ENCODE measurements around the gene TFEC. TPM values are rescaled to one million over a fixed set of nuclear protein-coding genes. Genes with fewer than 3 reads are reported as not detected.

The TFEC gene
- total and polyA plus RNA-seq, 2 experiments from 2014 or later, result not detected

DNA sequence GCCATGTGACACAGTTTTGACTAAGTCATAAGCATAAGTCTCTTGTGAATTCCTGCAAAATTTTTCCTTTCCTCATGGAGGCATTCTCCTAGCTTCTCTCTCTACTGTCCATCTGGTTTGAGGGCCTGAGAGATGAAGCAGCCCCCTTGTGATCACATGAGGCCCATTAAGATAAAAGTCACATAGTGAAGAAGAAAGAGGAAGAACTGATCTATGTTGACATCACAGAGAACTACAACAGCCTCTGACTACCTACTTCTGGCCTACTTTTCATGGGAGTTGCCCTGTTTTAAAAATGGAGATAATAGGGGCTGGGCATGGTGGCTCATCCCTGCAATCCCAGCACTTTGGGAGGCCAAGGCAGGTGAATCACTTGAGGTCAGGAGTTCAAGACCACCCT is 50.4 kb downstream of the TFEC start:
- no peaks in the 10 kb centered on the region for H3K36me3 Mint-ChIP-seq (ENCODE audit: low read depth)

DNA sequence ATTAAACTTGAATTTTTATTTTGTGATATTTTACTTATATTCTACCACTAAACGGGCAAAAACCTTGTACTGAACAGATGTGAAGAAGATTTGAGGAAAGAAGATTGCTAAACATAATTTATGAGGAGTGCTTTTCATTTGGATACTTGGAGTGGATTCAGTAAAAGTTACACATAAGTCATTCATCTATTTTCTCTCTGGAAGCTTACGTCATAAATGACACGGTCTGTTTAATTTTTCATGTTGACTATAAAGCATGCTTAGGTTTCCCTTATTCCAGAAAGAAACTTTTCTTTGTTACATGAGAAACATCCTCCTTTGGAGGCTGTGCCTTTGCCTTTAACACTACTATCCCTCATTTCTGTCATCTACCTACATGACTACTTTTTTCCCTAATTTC is 53.9 kb downstream of the TFEC start:
- Histone ChIP-seq H3K4me2 (no peak overlapping the region), H3K4me3 (no peak overlapping the region), H3K27me3 (ENCODE audit: insufficient read depth) (no peaks in the 10 kb centered on the region), H2AFZ (no peak overlapping the region), H3K9me2 (ENCODE audit: insufficient read depth) (no peaks in the 10 kb centered on the region), H3K4me1 (ENCODE audit: insufficient read depth) (no peaks in the 10 kb centered on the region), H3K79me2 (replicated peaks; ENCODE audit: insufficient read depth) (no peaks in the 10 kb centered on the region), H4K20me1 (replicated peaks; ENCODE audit: insufficient read depth) (no peaks in the 10 kb centered on the region), H3K27ac (ENCODE audit: low read depth) (no peak overlapping the region), H3K36me3 (ENCODE audit: insufficient read depth) (no peaks in the 10 kb centered on the region), H3F3A (replicated peaks; ENCODE audit: low read depth) (no peaks in the 10 kb centered on the region)
- Mint-ChIP-seq H3K27me3 (ENCODE audit: insufficient read depth, low read depth, poor library complexity) (peaks cover under 1% of the 10 kb centered on the region), H3K4me3 (no peak overlapping the region), H3K27ac (no peak overlapping the region), H3K36me3 (ENCODE audit: low read depth) (no peaks in the 10 kb centered on the region), H3K4me1 (no peaks in the 10 kb centered on the region), H3K9me3 (no peaks in the 10 kb centered on the region)
- DNase-seq (ENCODE audit: low spot score) (no peak), ATAC-seq (no peak)
- TF ChIP-seq NANOG (IDR thresholded peaks at IDR 0.05; ENCODE audit: borderline replicate concordance) (no peak), CREB1 (CRISPR knock-in tag; IDR thresholded peaks at IDR 0.05; ENCODE audit: low read depth) (no peak), ZNF331 (CRISPR knock-in tag; IDR thresholded peaks at IDR 0.05; ENCODE audit: low read depth) (no peak), JUNB (IDR thresholded peaks at IDR 0.05; ENCODE audit: unreplicated experiment) (no peak), ZNF114 (CRISPR knock-in tag; IDR thresholded peaks at IDR 0.05) (no peak)
- TF ChIP-seq, protein P1, sequence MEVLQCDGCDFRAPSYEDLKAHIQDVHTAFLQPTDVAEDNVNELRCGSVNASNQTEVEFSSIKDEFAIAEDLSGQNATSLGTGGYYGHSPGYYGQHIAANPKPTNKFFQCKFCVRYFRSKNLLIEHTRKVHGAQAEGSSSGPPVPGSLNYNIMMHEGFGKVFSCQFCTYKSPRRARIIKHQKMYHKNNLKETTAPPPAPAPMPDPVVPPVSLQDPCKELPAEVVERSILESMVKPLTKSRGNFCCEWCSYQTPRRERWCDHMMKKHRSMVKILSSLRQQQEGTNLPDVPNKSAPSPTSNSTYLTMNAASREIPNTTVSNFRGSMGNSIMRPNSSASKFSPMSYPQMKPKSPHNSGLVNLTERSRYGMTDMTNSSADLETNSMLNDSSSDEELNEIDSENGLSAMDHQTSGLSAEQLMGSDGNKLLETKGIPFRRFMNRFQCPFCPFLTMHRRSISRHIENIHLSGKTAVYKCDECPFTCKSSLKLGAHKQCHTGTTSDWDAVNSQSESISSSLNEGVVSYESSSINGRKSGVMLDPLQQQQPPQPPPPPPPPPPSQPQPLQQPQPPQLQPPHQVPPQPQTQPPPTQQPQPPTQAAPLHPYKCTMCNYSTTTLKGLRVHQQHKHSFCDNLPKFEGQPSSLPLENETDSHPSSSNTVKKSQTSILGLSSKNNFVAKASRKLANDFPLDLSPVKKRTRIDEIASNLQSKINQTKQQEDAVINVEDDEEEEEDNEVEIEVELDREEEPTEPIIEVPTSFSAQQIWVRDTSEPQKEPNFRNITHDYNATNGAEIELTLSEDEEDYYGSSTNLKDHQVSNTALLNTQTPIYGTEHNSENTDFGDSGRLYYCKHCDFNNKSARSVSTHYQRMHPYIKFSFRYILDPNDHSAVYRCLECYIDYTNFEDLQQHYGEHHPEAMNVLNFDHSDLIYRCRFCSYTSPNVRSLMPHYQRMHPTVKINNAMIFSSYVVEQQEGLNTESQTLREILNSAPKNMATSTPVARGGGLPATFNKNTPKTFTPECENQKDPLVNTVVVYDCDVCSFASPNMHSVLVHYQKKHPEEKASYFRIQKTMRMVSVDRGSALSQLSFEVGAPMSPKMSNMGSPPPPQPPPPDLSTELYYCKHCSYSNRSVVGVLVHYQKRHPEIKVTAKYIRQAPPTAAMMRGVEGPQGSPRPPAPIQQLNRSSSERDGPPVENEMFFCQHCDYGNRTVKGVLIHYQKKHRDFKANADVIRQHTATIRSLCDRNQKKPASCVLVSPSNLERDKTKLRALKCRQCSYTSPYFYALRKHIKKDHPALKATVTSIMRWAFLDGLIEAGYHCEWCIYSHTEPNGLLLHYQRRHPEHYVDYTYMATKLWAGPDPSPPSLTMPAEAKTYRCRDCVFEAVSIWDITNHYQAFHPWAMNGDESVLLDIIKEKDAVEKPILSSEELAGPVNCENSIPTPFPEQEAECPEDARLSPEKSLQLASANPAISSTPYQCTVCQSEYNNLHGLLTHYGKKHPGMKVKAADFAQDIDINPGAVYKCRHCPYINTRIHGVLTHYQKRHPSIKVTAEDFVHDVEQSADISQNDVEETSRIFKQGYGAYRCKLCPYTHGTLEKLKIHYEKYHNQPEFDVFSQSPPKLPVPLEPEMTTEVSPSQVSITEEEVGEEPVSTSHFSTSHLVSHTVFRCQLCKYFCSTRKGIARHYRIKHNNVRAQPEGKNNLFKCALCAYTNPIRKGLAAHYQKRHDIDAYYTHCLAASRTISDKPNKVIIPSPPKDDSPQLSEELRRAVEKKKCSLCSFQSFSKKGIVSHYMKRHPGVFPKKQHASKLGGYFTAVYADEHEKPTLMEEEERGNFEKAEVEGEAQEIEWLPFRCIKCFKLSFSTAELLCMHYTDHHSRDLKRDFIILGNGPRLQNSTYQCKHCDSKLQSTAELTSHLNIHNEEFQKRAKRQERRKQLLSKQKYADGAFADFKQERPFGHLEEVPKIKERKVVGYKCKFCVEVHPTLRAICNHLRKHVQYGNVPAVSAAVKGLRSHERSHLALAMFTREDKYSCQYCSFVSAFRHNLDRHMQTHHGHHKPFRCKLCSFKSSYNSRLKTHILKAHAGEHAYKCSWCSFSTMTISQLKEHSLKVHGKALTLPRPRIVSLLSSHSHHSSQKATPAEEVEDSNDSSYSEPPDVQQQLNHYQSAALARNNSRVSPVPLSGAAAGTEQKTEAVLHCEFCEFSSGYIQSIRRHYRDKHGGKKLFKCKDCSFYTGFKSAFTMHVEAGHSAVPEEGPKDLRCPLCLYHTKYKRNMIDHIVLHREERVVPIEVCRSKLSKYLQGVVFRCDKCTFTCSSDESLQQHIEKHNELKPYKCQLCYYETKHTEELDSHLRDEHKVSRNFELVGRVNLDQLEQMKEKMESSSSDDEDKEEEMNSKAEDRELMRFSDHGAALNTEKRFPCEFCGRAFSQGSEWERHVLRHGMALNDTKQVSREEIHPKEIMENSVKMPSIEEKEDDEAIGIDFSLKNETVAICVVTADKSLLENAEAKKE (CRISPR knock-in tag; IDR thresholded peaks at IDR 0.05), result no peak

More for the DNA sequence above, 50.4 kb downstream of the TFEC start:
- H3K36me3 ChIP-seq (ENCODE audit: insufficient read depth), result no peaks in the 10 kb centered on the region
- H3K79me2 ChIP-seq (replicated peaks; ENCODE audit: insufficient read depth), result no peaks in the 10 kb centered on the region
- Mint-ChIP-seq H3K9me3 (no peaks in the 10 kb centered on the region), H3K4me1 (no peaks in the 10 kb centered on the region), H3K27me3 (ENCODE audit: insufficient read depth, low read depth, poor library complexity) (peaks cover 2% of the 10 kb centered on the region), H3K4me3 (no peak overlapping the region), H3K27ac (no peak overlapping the region)
- no peaks in the 10 kb centered on the region for H3K27me3 ChIP-seq (ENCODE audit: insufficient read depth)
- no peaks in the 10 kb centered on the region for H4K20me1 ChIP-seq (replicated peaks; ENCODE audit: insufficient read depth)
- H3K9me2 ChIP-seq (ENCODE audit: insufficient read depth), result no peaks in the 10 kb centered on the region
- no peak overlapping the region for H2AFZ ChIP-seq
- no peaks in the 10 kb centered on the region for H3F3A ChIP-seq (replicated peaks; ENCODE audit: low read depth)
- no peak overlapping the region for H3K4me2 ChIP-seq
- DNase-seq (ENCODE audit: low spot score) (no peak), ATAC-seq (no peak)
- no peak overlapping the region for H3K27ac ChIP-seq (ENCODE audit: low read depth)
- TF ChIP-seq JUNB (IDR thresholded peaks at IDR 0.05; ENCODE audit: unreplicated experiment) (no peak), NANOG (IDR thresholded peaks at IDR 0.05; ENCODE audit: borderline replicate concordance) (no peak), POLR2AphosphoS5 (IDR thresholded peaks at IDR 0.05; ENCODE audit: low read depth) (no peak), STAT1 (IDR thresholded peaks at IDR 0.05; ENCODE audit: unreplicated experiment) (no peak), EZH2phosphoT487 (IDR thresholded peaks at IDR 0.05; ENCODE audit: unreplicated experiment) (no peak), ZNF114 (CRISPR knock-in tag; IDR thresholded peaks at IDR 0.05) (no peak), EZH2 (IDR thresholded peaks at IDR 0.05; ENCODE audit: low read depth, unreplicated experiment) (no peak), ZNF331 (CRISPR knock-in tag; IDR thresholded peaks at IDR 0.05; ENCODE audit: low read depth) (no peak)
- TF ChIP-seq, protein P2, sequence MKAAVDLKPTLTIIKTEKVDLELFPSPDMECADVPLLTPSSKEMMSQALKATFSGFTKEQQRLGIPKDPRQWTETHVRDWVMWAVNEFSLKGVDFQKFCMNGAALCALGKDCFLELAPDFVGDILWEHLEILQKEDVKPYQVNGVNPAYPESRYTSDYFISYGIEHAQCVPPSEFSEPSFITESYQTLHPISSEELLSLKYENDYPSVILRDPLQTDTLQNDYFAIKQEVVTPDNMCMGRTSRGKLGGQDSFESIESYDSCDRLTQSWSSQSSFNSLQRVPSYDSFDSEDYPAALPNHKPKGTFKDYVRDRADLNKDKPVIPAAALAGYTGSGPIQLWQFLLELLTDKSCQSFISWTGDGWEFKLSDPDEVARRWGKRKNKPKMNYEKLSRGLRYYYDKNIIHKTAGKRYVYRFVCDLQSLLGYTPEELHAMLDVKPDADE (IDR thresholded peaks at IDR 0.05), result no peak
- TF ChIP-seq, protein P3, sequence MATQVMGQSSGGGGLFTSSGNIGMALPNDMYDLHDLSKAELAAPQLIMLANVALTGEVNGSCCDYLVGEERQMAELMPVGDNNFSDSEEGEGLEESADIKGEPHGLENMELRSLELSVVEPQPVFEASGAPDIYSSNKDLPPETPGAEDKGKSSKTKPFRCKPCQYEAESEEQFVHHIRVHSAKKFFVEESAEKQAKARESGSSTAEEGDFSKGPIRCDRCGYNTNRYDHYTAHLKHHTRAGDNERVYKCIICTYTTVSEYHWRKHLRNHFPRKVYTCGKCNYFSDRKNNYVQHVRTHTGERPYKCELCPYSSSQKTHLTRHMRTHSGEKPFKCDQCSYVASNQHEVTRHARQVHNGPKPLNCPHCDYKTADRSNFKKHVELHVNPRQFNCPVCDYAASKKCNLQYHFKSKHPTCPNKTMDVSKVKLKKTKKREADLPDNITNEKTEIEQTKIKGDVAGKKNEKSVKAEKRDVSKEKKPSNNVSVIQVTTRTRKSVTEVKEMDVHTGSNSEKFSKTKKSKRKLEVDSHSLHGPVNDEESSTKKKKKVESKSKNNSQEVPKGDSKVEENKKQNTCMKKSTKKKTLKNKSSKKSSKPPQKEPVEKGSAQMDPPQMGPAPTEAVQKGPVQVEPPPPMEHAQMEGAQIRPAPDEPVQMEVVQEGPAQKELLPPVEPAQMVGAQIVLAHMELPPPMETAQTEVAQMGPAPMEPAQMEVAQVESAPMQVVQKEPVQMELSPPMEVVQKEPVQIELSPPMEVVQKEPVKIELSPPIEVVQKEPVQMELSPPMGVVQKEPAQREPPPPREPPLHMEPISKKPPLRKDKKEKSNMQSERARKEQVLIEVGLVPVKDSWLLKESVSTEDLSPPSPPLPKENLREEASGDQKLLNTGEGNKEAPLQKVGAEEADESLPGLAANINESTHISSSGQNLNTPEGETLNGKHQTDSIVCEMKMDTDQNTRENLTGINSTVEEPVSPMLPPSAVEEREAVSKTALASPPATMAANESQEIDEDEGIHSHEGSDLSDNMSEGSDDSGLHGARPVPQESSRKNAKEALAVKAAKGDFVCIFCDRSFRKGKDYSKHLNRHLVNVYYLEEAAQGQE (IDR thresholded peaks at IDR 0.05; ENCODE audit: unreplicated experiment), result no peak
- no peaks in the 10 kb centered on the region for H3K4me1 ChIP-seq (ENCODE audit: insufficient read depth)
- no peak overlapping the region for H3K4me3 ChIP-seq

Measured in GM23338 (cell line).